ENCODE data around the gene PI4KB. TPM values are rescaled to one million over a fixed set of nuclear protein-coding genes. Genes with fewer than 3 reads are reported as not detected.

The PI4KB gene
- total and polyA plus RNA-seq, 9 of the 15 experiments (the other 6 are each of a cell fraction or from before 2014, with no cell fraction given): 3.1 to 65.4 (median 45.1) TPM

GRCh38 chr1:151254217-151255213 is 72.7 kb downstream of the PI4KB start, which contains the start of gene PSMD4 (continued):
- TF ChIP-seq PHF21A (IDR thresholded peaks at IDR 0.05; ENCODE audit: borderline replicate concordance, low read depth) (no peak; the same call in 1 of the 2 replicates), HMBOX1 (IDR thresholded peaks at IDR 0.05) (peak; percentile 24; the same call in 1 of the 2 replicates), MAZ (CRISPR knock-in tag; conservative IDR thresholded peaks at IDR 0.05 in 1 of 2, IDR thresholded peaks at IDR 0.05 in 1 of 2) (peak; percentile 71 to 87), BRF2 (IDR thresholded peaks at IDR 0.05; ENCODE audit: borderline replicate concordance, insufficient read depth, insufficient read length) (no peak), SMARCC2 (IDR thresholded peaks at IDR 0.05; ENCODE audit: low read depth) (peak; percentile 25; the same call in 1 of the 2 replicates), FOXA1 (IDR thresholded peaks at IDR 0.05; ENCODE audit: borderline replicate concordance) (no peak), CTCF (IDR thresholded peaks at IDR 0.05 in 2 of 3, conservative IDR thresholded peaks at IDR 0.05 in 1 of 3; ENCODE audit: insufficient read depth in 2 of 3, low read depth in 1 of 3, low read length in 3 of 3) (no peak), NCOR1 (IDR thresholded peaks at IDR 0.05) (no peak), ZEB2 (IDR thresholded peaks at IDR 0.05) (0 out of 2 replicates have a peak, but pooled peaks have one; percentile 14), MLX (CRISPR knock-in tag; conservative IDR thresholded peaks at IDR 0.05) (no peak), CREB5 (CRISPR knock-in tag; IDR thresholded peaks at IDR 0.05) (no peak), HINFP (tag; conservative IDR thresholded peaks at IDR 0.05; ENCODE audit: low read depth) (no peak), ZNF408 (CRISPR knock-in tag; IDR thresholded peaks at IDR 0.05; ENCODE audit: low read depth) (no peak), L3MBTL2 (IDR thresholded peaks at IDR 0.05) (peak; percentile 72; the same call in 1 of the 2 replicates), HDGF (IDR thresholded peaks at IDR 0.05) (no peak), KDM1A (IDR thresholded peaks at IDR 0.05) (peak; percentile 48 to 71; a peak in 3 of 4 replicates)
